CD8-positive, alpha-beta memory T cell (primary cell): Measurements from ENCODE around the gene GRIK4. TPM values are rescaled to one million over a fixed set of nuclear protein-coding genes. Genes with fewer than 3 reads are reported as not detected.
A peak's percentile ranks its signal among the peaks of the same experiment; 100 is the strongest.

Source experiments
- CTCF ChIA-PET: fragments of 350-600 bp; sonication (Branson Sonifier 250); formaldehyde crosslinking; loops from one replicate; lab custom pipeline; 2021; ENCODE audit warnings: antibody characterized with exemption; lab: Charles Lee
- POLR2A ChIA-PET: fragments of 350-600 bp; sonication (Branson Sonifier 250); formaldehyde crosslinking; loops from one replicate; lab custom pipeline; 2021; ENCODE audit warnings: antibody characterized with exemption; lab: Charles Lee
- DNase-seq, 5 donors: peaks; one replicate each; pipeline versions ENCODE4 v3.0.0 to v3.0.0-alpha.2; 2020 to 2022; ENCODE audit warnings: mixed read lengths in 1 of 5
- H3K27ac ChIP-seq: one replicate; pipeline ENCODE4 v1.7.0; 2013; ENCODE audit warnings: low read depth, mild to moderate bottlenecking, low read length, moderate library complexity
- H3K27me3 ChIP-seq: 2 replicates; pipeline ENCODE4 v1.7.0; 2013; ENCODE audit warnings: low read length, mild to moderate bottlenecking; ENCODE audit not compliant: insufficient read depth, poor library complexity, severe bottlenecking
- H3K36me3 ChIP-seq: 2 replicates; pipeline ENCODE4 v1.7.0; 2013; ENCODE audit warnings: mild to moderate bottlenecking, low read length, moderate library complexity; ENCODE audit not compliant: insufficient read depth
- H3K4me1 ChIP-seq: 2 replicates; pipeline ENCODE4 v1.7.0; 2013; ENCODE audit warnings: mild to moderate bottlenecking, low read length, moderate library complexity; ENCODE audit not compliant: insufficient read depth
- H3K4me3 ChIP-seq: 2 replicates; pipeline ENCODE4 v1.7.0; 2013; ENCODE audit warnings: mild to moderate bottlenecking, low read length
- H3K9me3 ChIP-seq: 2 replicates; pipeline ENCODE4 v1.7.0; 2013; ENCODE audit warnings: mild to moderate bottlenecking, low read length
- H3K27ac Mint-ChIP-seq, 8 donors: one replicate each; pipeline ENCODE4 v1.8.0; 2020 to 2021; ENCODE audit warnings: mixed read lengths in 8 of 8, mild to moderate bottlenecking in 6 of 8, inconsistent platforms in 3 of 8, moderate library complexity in 3 of 8
- H3K27me3 Mint-ChIP-seq, 2 donors: one replicate each; pipeline ENCODE4 v1.8.0; 2020 to 2021; ENCODE audit warnings: mixed read lengths in 2 of 2, mild to moderate bottlenecking in 1 of 2, moderate library complexity in 1 of 2
- H3K36me3 Mint-ChIP-seq, 3 donors: one replicate each; pipeline ENCODE4 v1.8.0; 2020 to 2021; ENCODE audit warnings: mixed read lengths in 3 of 3, inconsistent platforms in 1 of 3, mild to moderate bottlenecking in 1 of 3
- H3K4me1 Mint-ChIP-seq, 3 donors: one replicate each; pipeline ENCODE4 v1.8.0; 2020 to 2021; ENCODE audit warnings: mixed read lengths in 3 of 3, inconsistent platforms in 1 of 3, mild to moderate bottlenecking in 1 of 3
- H3K4me3 Mint-ChIP-seq, 7 donors: one replicate each; pipeline ENCODE4 v1.8.0; 2020 to 2021; ENCODE audit warnings: mixed read lengths in 7 of 7, mild to moderate bottlenecking in 6 of 7, moderate library complexity in 4 of 7, inconsistent platforms in 2 of 7
- H3K9me3 Mint-ChIP-seq, 5 donors: one replicate each; pipeline ENCODE4 v1.8.0; 2020 to 2022; ENCODE audit warnings: mixed read lengths in 5 of 5, mild to moderate bottlenecking in 3 of 5, moderate library complexity in 2 of 5, inconsistent platforms in 1 of 5
- polyA plus RNA-seq: library from polyadenylated mRNA; unstranded; fragments of 300-500 nt; fragmentation: Illumina TruSeq; gene quantifications from one replicate; pipeline ENCODE4 v1.2.3, GENCODE V29; 2021
- total RNA-seq, 2 experiments: library from RNA; stranded (reverse); gene quantifications; one replicate each; pipeline ENCODE4 v1.2.3, GENCODE V29; 2021

The GRIK4 gene
- total and polyA plus RNA-seq, 3 experiments from 2014 or later, result 0.07 TPM; not detected in 2

DNA sequence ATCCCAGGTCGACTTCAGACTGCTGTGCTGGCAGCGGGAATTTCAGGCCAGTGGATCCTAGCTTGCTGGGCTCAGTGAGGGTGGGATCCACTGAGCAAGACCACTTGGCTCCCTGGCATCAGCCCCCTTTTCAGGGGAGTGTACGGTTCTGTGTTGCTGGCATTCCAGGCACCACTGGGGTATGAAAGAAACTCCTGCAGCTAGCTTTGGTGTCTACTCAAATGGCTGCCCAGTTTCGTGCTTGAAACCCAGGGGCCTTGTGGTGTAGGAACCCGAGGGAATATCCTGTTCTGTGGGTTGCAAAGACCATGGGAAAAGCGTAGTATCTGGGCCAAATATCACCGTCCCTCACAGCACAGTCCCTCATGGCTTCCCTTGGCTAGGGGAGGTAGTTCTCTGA lies 254.8 kb downstream of the GRIK4 start:
- no peak for DNase-seq
- H3K27ac ChIP-seq, result no peak overlapping the region
- no peaks in the 10 kb centered on the region for H3K36me3 ChIP-seq
- peaks cover 6% of the 10 kb centered on the region for H3K27me3 ChIP-seq
- Mint-ChIP-seq H3K27me3 (peaks cover 23 to 53% of the 10 kb centered on the region in 2 donors), H3K4me3 (no peak overlapping the region), H3K9me3 (peaks cover 5 to 21% (median 13%) of the 10 kb centered on the region in 5 donors), H3K4me1 (no peaks in the 10 kb centered on the region), H3K27ac (no peak overlapping the region), H3K36me3 (peaks cover 0 to 4% (median 0%) of the 10 kb centered on the region in 3 donors)
- no peaks in the 10 kb centered on the region for H3K9me3 ChIP-seq
- CTCF ChIA-PET, result no interaction called here
- POLR2A ChIA-PET, result no interaction called here
- H3K4me3 ChIP-seq, result no peak overlapping the region
- no peaks in the 10 kb centered on the region for H3K4me1 ChIP-seq

DNA sequence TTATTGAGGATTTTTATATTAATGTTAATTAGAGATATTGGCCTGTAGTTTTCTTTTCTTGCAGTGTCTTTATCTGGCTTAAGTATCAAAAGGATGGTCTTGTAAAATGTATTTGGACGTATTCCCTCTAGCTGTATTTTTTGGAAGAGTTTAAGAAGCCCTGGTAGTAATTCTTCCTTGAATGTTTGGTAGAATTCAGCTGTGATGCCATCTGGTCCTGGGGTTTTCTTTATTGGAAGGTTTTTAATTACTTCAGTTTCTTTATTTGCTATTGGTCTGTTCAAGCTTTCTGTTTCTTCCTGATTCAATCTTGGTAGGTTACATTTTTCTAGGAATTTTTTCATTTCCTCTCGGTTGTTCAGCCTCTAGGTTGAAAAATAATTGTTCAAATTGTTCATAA lies 257.4 kb downstream of the GRIK4 start:
- Histone ChIP-seq H3K4me1 (no peaks in the 10 kb centered on the region), H3K9me3 (no peaks in the 10 kb centered on the region), H3K27ac (no peak overlapping the region), H3K36me3 (no peaks in the 10 kb centered on the region), H3K27me3 (peaks cover 6% of the 10 kb centered on the region), H3K4me3 (no peak overlapping the region)
- ChIA-PET POLR2A (no interaction called here), CTCF (no interaction called here)
- no peak for DNase-seq
- peaks cover 0 to 4% (median 0%) of the 10 kb centered on the region in 3 donors for H3K36me3 Mint-ChIP-seq
- H3K4me1 Mint-ChIP-seq, result no peaks in the 10 kb centered on the region
- no peak overlapping the region for H3K4me3 Mint-ChIP-seq
- H3K27me3 Mint-ChIP-seq, result peaks cover 23 to 55% of the 10 kb centered on the region in 2 donors
- H3K9me3 Mint-ChIP-seq, result peaks cover 5 to 21% (median 13%) of the 10 kb centered on the region in 5 donors
- H3K27ac Mint-ChIP-seq, result no peak overlapping the region

DNA sequence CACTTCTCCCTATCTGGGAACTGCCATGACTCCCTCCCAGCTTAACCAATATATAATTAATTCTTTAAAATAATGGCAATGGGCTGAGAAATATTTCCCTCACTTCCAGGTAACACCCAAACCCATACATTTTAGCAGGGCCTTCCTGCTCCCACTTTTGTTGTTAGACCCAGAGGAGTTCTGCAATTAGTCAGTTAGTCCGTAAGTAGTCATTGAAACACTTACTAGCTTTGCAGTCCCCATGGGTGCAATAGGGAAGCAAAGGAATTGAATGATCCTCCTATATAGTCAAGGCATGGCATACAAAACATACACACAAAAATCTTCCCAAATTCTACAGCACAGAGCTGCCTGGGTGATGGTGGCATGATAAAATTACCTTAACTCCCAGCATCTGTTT lies 258.4 kb downstream of the GRIK4 start:
- POLR2A ChIA-PET, result no interaction called here
- Histone ChIP-seq H3K36me3 (no peaks in the 10 kb centered on the region), H3K4me1 (no peaks in the 10 kb centered on the region), H3K27ac (no peak overlapping the region), H3K4me3 (no peak overlapping the region), H3K27me3 (peaks cover 6% of the 10 kb centered on the region), H3K9me3 (no peaks in the 10 kb centered on the region)
- Mint-ChIP-seq H3K4me1 (no peaks in the 10 kb centered on the region), H3K4me3 (no peak overlapping the region), H3K9me3 (peaks cover 2 to 14% (median 13%) of the 10 kb centered on the region in 5 donors), H3K27ac (no peak overlapping the region), H3K36me3 (no peaks in the 10 kb centered on the region), H3K27me3 (peaks cover 23 to 49% of the 10 kb centered on the region in 2 donors)
- CTCF ChIA-PET, result no interaction called here
- no peak for DNase-seq

DNA sequence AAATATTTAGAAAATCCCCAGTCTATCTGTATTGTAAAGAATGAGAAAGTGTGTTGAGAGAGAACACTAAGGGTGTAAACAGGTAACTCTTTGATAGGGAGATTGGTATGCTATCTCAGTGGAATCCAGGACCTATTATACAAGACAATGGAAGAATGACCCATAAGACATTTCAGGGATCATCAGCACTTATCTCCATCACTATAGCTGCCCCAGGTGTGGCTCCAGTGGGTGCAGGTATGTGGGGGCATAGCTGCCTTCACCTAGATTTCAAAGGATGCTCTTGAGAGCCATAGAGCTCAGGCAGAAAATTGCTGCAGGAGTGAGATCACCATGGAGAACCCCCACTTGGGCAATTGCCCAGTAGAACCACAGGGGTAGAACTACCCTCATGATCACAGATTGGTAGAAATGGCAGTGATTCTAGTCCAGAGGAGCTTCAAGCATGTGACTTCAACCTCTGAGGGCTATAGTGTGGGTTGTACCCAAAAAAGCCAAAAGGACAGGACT lies 260.1 kb downstream of the GRIK4 start:
- no peak overlapping the region for H3K4me3 ChIP-seq
- H3K9me3 Mint-ChIP-seq, result peaks cover 2 to 14% (median 11%) of the 10 kb centered on the region in 5 donors
- no peaks in the 10 kb centered on the region for H3K36me3 Mint-ChIP-seq
- peaks cover 6% of the 10 kb centered on the region for H3K27me3 ChIP-seq
- H3K4me1 Mint-ChIP-seq, result no peaks in the 10 kb centered on the region
- peaks cover 19 to 50% of the 10 kb centered on the region in 2 donors for H3K27me3 Mint-ChIP-seq
- no peak for DNase-seq
- no peak overlapping the region for H3K27ac ChIP-seq
- POLR2A ChIA-PET, result no interaction called here
- no peaks in the 10 kb centered on the region for H3K36me3 ChIP-seq
- CTCF ChIA-PET, result no interaction called here
- no peak overlapping the region for H3K4me3 Mint-ChIP-seq
- H3K9me3 ChIP-seq, result no peaks in the 10 kb centered on the region
- no peaks in the 10 kb centered on the region for H3K4me1 ChIP-seq
- H3K27ac Mint-ChIP-seq, result no peak overlapping the region

DNA sequence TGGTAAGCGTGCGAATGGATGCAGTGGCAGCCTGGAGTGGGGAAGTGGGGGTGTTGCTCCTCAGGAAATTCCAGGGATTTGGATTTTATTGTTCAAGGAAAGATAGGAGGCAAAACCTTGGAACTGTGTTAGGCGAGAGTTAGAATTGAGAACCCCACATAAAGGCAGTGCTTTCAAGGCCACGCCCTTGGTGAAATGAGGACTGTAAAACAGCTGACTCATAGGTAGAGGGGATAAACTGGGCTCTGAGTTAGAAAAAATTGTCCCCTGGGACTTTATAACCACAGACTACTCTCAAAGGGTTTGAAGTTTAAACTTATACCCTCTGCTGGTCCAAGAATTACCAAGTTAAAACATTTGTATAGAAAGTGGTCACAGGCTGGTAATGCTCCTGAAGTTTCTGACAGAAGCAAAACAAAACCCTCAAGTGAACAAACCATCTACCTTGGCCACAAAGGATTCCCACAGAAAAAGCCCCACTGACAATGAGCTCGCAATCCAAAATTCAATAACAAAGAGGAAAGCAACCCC lies 262.0 kb downstream of the GRIK4 start:
- peaks cover 6% of the 10 kb centered on the region for H3K27me3 ChIP-seq
- DNase-seq, result no peak
- no peak overlapping the region for H3K4me3 Mint-ChIP-seq
- peaks cover 8 to 38% of the 10 kb centered on the region in 2 donors for H3K27me3 Mint-ChIP-seq
- no peaks in the 10 kb centered on the region for H3K36me3 Mint-ChIP-seq
- no peaks in the 10 kb centered on the region for H3K4me1 ChIP-seq
- H3K27ac ChIP-seq, result no peak overlapping the region
- no peaks in the 10 kb centered on the region for H3K36me3 ChIP-seq
- peaks cover 0 to under 1% (median 0%) of the 10 kb centered on the region in 5 donors for H3K9me3 Mint-ChIP-seq
- POLR2A ChIA-PET, result no interaction called here
- CTCF ChIA-PET, result no interaction called here
- H3K27ac Mint-ChIP-seq, result no peak overlapping the region
- H3K9me3 ChIP-seq, result no peaks in the 10 kb centered on the region
- H3K4me3 ChIP-seq, result no peak overlapping the region
- no peaks in the 10 kb centered on the region for H3K4me1 Mint-ChIP-seq

DNA sequence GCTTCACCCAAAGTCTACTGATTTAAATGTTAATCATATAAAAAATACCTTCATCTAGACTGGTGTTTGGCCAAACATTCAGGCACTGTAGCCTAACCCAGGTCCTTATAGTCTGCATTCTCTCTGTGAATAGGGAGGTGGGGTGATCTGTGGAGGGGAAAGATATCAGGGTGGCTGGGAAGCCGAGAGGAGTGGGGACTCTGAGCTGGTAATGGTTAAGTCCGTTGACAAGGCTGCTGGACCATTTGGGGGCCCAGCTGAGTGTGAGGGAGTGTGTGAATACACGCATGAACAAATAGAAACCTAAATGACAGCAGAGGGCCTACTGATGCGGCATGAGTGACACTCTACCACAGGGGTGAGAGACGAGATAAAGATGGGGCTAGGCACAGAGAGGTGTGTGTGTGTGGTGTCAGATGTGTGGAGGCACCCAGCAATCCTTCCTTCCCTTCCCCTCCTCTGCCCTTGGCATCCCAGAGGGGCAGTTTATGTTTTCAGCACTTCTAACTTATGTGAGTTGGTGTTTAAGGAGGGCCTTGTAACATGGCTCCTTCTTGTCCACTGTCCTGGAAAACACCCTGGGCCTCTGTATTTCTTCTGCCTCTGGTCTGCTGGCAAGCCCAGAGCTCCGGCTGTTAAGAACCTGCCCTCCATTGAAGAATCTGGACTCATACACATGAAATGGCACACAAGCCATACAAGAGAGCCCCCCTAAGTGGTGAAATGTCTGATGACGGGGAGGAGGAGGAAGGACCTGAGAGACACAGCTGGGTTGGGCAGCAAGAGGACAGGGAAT lies 263.2 kb downstream of the GRIK4 start:
- Mint-ChIP-seq H3K4me1 (no peaks in the 10 kb centered on the region), H3K36me3 (no peaks in the 10 kb centered on the region), H3K4me3 (no peak overlapping the region), H3K9me3 (no peaks in the 10 kb centered on the region), H3K27me3 (peaks cover 8 to 35% of the 10 kb centered on the region in 2 donors), H3K27ac (peak overlapping the region in 1 of 8 donors; percentile 43)
- no peak overlapping the region for H3K27ac ChIP-seq
- no peak for DNase-seq
- H3K4me1 ChIP-seq, result no peaks in the 10 kb centered on the region
- peaks cover 6% of the 10 kb centered on the region for H3K27me3 ChIP-seq
- POLR2A ChIA-PET, result no interaction called here
- H3K4me3 ChIP-seq, result no peak overlapping the region
- no peaks in the 10 kb centered on the region for H3K9me3 ChIP-seq
- no peaks in the 10 kb centered on the region for H3K36me3 ChIP-seq
- CTCF ChIA-PET, result no interaction called here

DNA sequence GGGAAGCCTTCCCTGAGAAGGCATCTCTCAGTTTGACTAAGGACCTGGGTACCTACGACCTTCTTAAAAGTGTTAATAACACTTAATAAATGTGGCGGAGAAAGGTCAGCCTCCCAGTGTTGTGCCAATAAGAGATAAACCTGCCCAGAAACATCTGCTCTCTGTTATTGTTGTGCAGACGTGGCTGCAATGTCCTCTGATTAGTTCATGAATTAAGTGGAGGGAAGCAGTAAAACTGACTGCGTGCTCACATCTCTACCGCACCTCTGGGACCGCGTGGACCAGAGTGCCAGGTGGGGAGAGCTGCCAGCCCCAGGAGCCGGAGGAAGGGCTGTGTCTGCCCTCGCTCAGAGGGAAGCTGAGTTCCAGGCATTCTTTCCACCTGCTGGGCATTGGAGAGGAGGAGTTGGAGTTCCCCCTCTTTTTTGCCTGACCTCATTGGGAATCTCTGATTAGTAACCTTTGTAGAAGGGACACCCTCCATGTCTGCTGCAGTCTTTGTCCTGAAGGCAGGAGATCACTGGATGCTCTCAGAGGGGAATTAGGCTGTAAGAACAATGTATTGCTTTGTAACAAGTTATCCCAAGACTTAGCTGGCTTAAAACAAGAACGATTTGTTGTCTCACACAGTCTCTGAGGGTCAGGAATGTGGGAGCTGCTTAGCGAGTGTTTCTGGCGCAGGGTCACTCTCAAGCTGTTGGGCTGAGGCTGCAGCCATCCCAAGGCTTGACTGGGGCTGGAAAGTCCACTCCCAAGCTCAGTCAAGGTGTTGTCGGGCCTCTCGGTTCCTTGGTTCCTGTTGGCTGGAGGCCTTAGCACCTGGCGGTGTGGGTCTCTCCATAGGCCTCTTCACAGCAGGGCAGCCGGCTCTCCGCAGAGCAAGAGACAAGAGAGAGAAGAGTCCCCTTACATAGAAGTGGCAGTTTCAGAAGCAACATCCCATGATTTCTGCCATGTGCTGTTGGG lies 264.7 kb downstream of the GRIK4 start:
- Mint-ChIP-seq H3K4me1 (no peaks in the 10 kb centered on the region), H3K36me3 (no peaks in the 10 kb centered on the region), H3K9me3 (no peaks in the 10 kb centered on the region), H3K27me3 (peaks cover 5 to 21% of the 10 kb centered on the region in 2 donors), H3K27ac (no peak overlapping the region), H3K4me3 (no peak overlapping the region)
- Histone ChIP-seq H3K36me3 (no peaks in the 10 kb centered on the region), H3K9me3 (no peaks in the 10 kb centered on the region), H3K27ac (no peak overlapping the region), H3K4me1 (no peaks in the 10 kb centered on the region), H3K27me3 (no peaks in the 10 kb centered on the region), H3K4me3 (no peak overlapping the region)
- POLR2A ChIA-PET, result no interaction called here
- no peak for DNase-seq
- CTCF ChIA-PET, result no interaction called here
